HepG2 (cell line): ENCODE measurements around the gene SPSB2. TPM values are rescaled to one million over a fixed set of nuclear protein-coding genes. Genes with fewer than 3 reads are reported as not detected.
A peak's percentile ranks its signal among the peaks of the same experiment; 100 is the strongest.

Experiments used
- CAMTA2 ChIP-seq: sonication (generic); formaldehyde crosslinking; IDR thresholded peaks from 2 replicates; pipeline ENCODE4 v1.4.0; 2020; ENCODE audit warnings: mild to moderate bottlenecking, missing genetic modification reagents, borderline replicate concordance
- EHMT2 ChIP-seq: fragments of 200-600 bp; sonication (generic); IDR thresholded peaks from 2 replicates; pipeline ENCODE4 v1.7.0; 2017; ENCODE audit warnings: antibody characterized with exemption, low read depth, low read length, borderline replicate concordance
- ETV5 ChIP-seq: IDR thresholded peaks from 2 replicates; pipeline ENCODE4 v1.6.1; 2018; ENCODE audit warnings: missing biosample characterization, missing genetic modification reagents, inconsistent platforms, borderline replicate concordance
- HOMEZ ChIP-seq: IDR thresholded peaks from 2 replicates; pipeline ENCODE4 v1.6.1; 2016; ENCODE audit warnings: low read depth
- RFX3 ChIP-seq: IDR thresholded peaks from 2 replicates; pipeline ENCODE4 v1.6.1; 2016; ENCODE audit warnings: missing biosample characterization, missing genetic modification reagents
- SKI ChIP-seq: fragments of 450-650 bp; IDR thresholded peaks from one replicate; pipeline ENCODE4 v1.6.1; 2018; ENCODE audit warnings: mild to moderate bottlenecking; ENCODE audit not compliant: partially characterized antibody
- SNAPC4 ChIP-seq: sonication (generic); formaldehyde crosslinking; IDR thresholded peaks from 2 replicates; pipeline ENCODE4 v1.4.0; 2020; ENCODE audit warnings: mild to moderate bottlenecking, missing genetic modification reagents
- TBL1XR1 ChIP-seq: fragments of 150-350 bp; IDR thresholded peaks from 2 replicates; pipeline ENCODE4 v1.6.1; 2014; ENCODE audit warnings: borderline replicate concordance, low read length; ENCODE audit not compliant: partially characterized antibody
- ZFY ChIP-seq: sonication (generic); formaldehyde crosslinking; IDR thresholded peaks from 2 replicates; pipeline ENCODE4 v1.4.0; 2020; ENCODE audit warnings: missing genetic modification reagents
- ZKSCAN8 ChIP-seq: IDR thresholded peaks from 2 replicates; pipeline ENCODE4 v1.6.1; 2016; ENCODE audit warnings: borderline replicate concordance, missing genetic modification reagents, missing compliant biosample characterization
- ZNF275 ChIP-seq: sonication (generic); formaldehyde crosslinking; IDR thresholded peaks from 2 replicates; pipeline ENCODE4 v1.8.0; 2022; ENCODE audit warnings: missing genetic modification reagents, mild to moderate bottlenecking, inconsistent platforms, borderline replicate concordance
- ZNF512 ChIP-seq: sonication (generic); formaldehyde crosslinking; IDR thresholded peaks from 2 replicates; pipeline ENCODE4 v1.4.0; 2020; ENCODE audit warnings: mild to moderate bottlenecking, missing genetic modification reagents
- ZNF703 ChIP-seq: sonication (generic); formaldehyde crosslinking; IDR thresholded peaks from 2 replicates; pipeline ENCODE4 v1.5.1; 2020; ENCODE audit warnings: missing genetic modification reagents, mild to moderate bottlenecking, moderate library complexity, borderline replicate concordance
- polyA plus RNA-seq, 8 experiments: library from polyadenylated mRNA; depleted of rRNA in 3 of 8; stranded (reverse) in 7 of 8; unstranded in 1 of 8; fragments of >200 nt; fragmentation: Illumina TruSeq in 4 of 8; extraction: Trizol in 4 of 8; gene quantifications; 2 replicates each; pipeline versions ENCODE4 v1.2.1 to v1.2.3, GENCODE V29; 2011 to 2016; ENCODE audit warnings: low read depth in 4 of 8, missing spikeins in 1 of 8, mixed read lengths in 1 of 8; ENCODE audit not compliant: insufficient read depth in 1 of 8
- total RNA-seq, 5 experiments: library from RNA; depleted of rRNA; stranded (reverse); fragments of >200 nt; fragmentation: Illumina TruSeq; extraction: Trizol; gene quantifications; 2 replicates each; pipeline ENCODE4 v1.2.3, GENCODE V29; 2016; ENCODE audit warnings: low read depth in 1 of 5

Gene SPSB2
- total and polyA plus RNA-seq, 2 of the 13 experiments (the other 11 are each of a cell fraction or from before 2014, with no cell fraction given): 2.0 to 6.2 TPM

- TF ChIP-seq TBL1XR1 (peak; percentile 91), EHMT2 (no peak), ZNF275 (CRISPR knock-in tag) (0 out of 2 replicates have a peak, but pooled peaks have one; percentile 63), ZKSCAN8 (CRISPR knock-in tag) (no peak; the same call in 1 of the 2 replicates), ZNF512 (CRISPR knock-in tag) (no peak), RFX3 (CRISPR knock-in tag) (no peak), ETV5 (CRISPR knock-in tag) (peak; percentile 33; the same call in 1 of the 2 replicates), ZFY (CRISPR knock-in tag) (peak; percentile 99), ZNF703 (CRISPR knock-in tag) (no peak), SNAPC4 (CRISPR knock-in tag) (peak; percentile 45; the same call in 1 of the 2 replicates), CAMTA2 (CRISPR knock-in tag) (0 out of 2 replicates have a peak, but pooled peaks have one; percentile 69), HOMEZ (no peak), SKI (peak; percentile 20)
Measured at GRCh38 chr12:6851921-6852650, 21.0 kb downstream of the SPSB2 start, which contains the start of gene USP5 (continued).
